GM12878 (cell line): Measurements from ENCODE around the gene ZFP36. TPM values are rescaled to one million over a fixed set of nuclear protein-coding genes. Genes with fewer than 3 reads are reported as not detected.

Experiments
- ATF2 ChIP-seq: IDR thresholded peaks from 2 replicates; pipeline ENCODE4 v1.6.1; 2012; ENCODE audit warnings: low read length, inconsistent platforms
- CEBPZ ChIP-seq: fragments of 150-350 bp; IDR thresholded peaks from 2 replicates; pipeline ENCODE4 v1.6.1; 2016; ENCODE audit warnings: low read depth, low read length
- EED ChIP-seq: sonication (generic); IDR thresholded peaks from 2 replicates; pipeline ENCODE4 v1.6.1; 2016; ENCODE audit warnings: antibody characterized with exemption, low read depth
- HDAC6 ChIP-seq: fragments of 200-600 bp; sonication (generic); IDR thresholded peaks from one replicate; pipeline ENCODE4 v1.8.0; 2017; ENCODE audit warnings: antibody characterized with exemption; ENCODE audit not compliant: unreplicated experiment
- IKZF1 ChIP-seq: fragments of 450-650 bp; conservative IDR thresholded peaks from 2 replicates; pipeline ENCODE4 v1.6.1; 2017; ENCODE audit warnings: antibody characterized with exemption, mild to moderate bottlenecking
- IKZF2 ChIP-seq, 2 experiments: fragments of 450-650 bp; IDR thresholded peaks; 2 replicates each; pipeline ENCODE4 v1.6.1; 2017; ENCODE audit warnings: mild to moderate bottlenecking in 2 of 2, moderate library complexity in 2 of 2
- JUNB ChIP-seq: IDR thresholded peaks from 2 replicates; pipeline ENCODE4 v1.6.1; 2016; ENCODE audit warnings: antibody characterized with exemption, mild to moderate bottlenecking
- JUND ChIP-seq: IDR thresholded peaks from 2 replicates; pipeline ENCODE4 v1.6.1; 2012; ENCODE audit warnings: low read depth, mild to moderate bottlenecking, low read length, improper control_type of control experiment, moderate library complexity
- NFXL1 ChIP-seq: fragments of 450-650 bp; IDR thresholded peaks from 2 replicates; pipeline ENCODE4 v1.6.1; 2017; ENCODE audit warnings: antibody characterized with exemption, mild to moderate bottlenecking, borderline replicate concordance
- PBX3 ChIP-seq: IDR thresholded peaks from 2 replicates; pipeline ENCODE4 v1.6.1; 2011; ENCODE audit warnings: mild to moderate bottlenecking, low read depth, low read length, moderate library complexity; ENCODE audit not compliant: insufficient replicate concordance
- POLR2A ChIP-seq: IDR thresholded peaks from 2 replicates; pipeline ENCODE4 v1.6.1; 2011; ENCODE audit warnings: low read depth, mild to moderate bottlenecking, low read length
- ZBED1 ChIP-seq: IDR thresholded peaks from 2 replicates; pipeline ENCODE4 v1.6.1; 2016; ENCODE audit warnings: borderline replicate concordance
- ZSCAN29 ChIP-seq: fragments of 450-650 bp; IDR thresholded peaks from 2 replicates; pipeline ENCODE4 v1.6.1; 2017; ENCODE audit warnings: mild to moderate bottlenecking, moderate library complexity
- polyA plus RNA-seq, 11 experiments: library from polyadenylated mRNA; depleted of rRNA in 4 of 11; unstranded in 6 of 11; stranded (reverse) in 5 of 11; fragments of >200 nt; fragmentation: Nextera tagmentation in 4 of 11; fragmentation: Illumina TruSeq in 1 of 11; extraction: Ambion mirVana in 4 of 11; extraction: Trizol in 1 of 11; gene quantifications; 1 replicate in 1 of 11; 2 replicates in 10 of 11; pipeline versions ENCODE4 v1.2.1 to v1.2.3, GENCODE V29; 2011 to 2016; ENCODE audit warnings: inconsistent platforms in 2 of 11, missing spikeins in 2 of 11, low read depth in 1 of 11
- total RNA-seq, 4 experiments: library from RNA; depleted of rRNA in 3 of 4; stranded (reverse); fragments of >200 nt in 3 of 4; fragmentation: Illumina TruSeq in 1 of 4; extraction: Trizol in 1 of 4; gene quantifications; 2 replicates each; pipeline versions ENCODE4 v1.2.1 to v1.2.3, GENCODE V29; 2013 to 2021
- TF ChIP-seq, protein P1 (sequence below): fragments of 450-650 bp; IDR thresholded peaks from 2 replicates; pipeline ENCODE4 v1.6.1; 2017; ENCODE audit warnings: low read depth, mild to moderate bottlenecking, moderate library complexity
- TF ChIP-seq, protein P2 (sequence below): fragments of 450-650 bp; IDR thresholded peaks from 2 replicates; pipeline ENCODE4 v1.6.1; 2014; ENCODE audit warnings: mild to moderate bottlenecking
- TF ChIP-seq, protein P3 (sequence below): IDR thresholded peaks from 2 replicates; pipeline ENCODE4 v1.6.1; 2012; ENCODE audit warnings: mild to moderate bottlenecking, low read depth, low read length

ZFP36 gene
- total and polyA plus RNA-seq, 10 of the 15 experiments (the other 5 are each of a cell fraction or from before 2014, with no cell fraction given) = 5.3 to 55.0 (median 18.1) TPM

- TF ChIP-seq ATF2 (no peak), CEBPZ (no peak), HDAC6 (no peak), IKZF2 (IDR thresholded peaks at IDR 0.05) (peak; percentile 94 to 95), JUNB (peak; percentile 29; the same call in 1 of the 2 replicates), ZBED1 (peak; percentile 78), NFXL1 (no peak), JUND (peak; percentile 68; the same call in 1 of the 2 replicates), POLR2A (peak; percentile 64), EED (peak; percentile 69; the same call in 1 of the 2 replicates), PBX3 (peak; percentile 24), IKZF1 (peak; percentile 98), ZSCAN29 (no peak)
- TF ChIP-seq, protein P1, sequence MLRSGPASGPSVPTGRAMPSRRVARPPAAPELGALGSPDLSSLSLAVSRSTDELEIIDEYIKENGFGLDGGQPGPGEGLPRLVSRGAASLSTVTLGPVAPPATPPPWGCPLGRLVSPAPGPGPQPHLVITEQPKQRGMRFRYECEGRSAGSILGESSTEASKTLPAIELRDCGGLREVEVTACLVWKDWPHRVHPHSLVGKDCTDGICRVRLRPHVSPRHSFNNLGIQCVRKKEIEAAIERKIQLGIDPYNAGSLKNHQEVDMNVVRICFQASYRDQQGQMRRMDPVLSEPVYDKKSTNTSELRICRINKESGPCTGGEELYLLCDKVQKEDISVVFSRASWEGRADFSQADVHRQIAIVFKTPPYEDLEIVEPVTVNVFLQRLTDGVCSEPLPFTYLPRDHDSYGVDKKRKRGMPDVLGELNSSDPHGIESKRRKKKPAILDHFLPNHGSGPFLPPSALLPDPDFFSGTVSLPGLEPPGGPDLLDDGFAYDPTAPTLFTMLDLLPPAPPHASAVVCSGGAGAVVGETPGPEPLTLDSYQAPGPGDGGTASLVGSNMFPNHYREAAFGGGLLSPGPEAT = peak; percentile 92
- TF ChIP-seq, protein P2, sequence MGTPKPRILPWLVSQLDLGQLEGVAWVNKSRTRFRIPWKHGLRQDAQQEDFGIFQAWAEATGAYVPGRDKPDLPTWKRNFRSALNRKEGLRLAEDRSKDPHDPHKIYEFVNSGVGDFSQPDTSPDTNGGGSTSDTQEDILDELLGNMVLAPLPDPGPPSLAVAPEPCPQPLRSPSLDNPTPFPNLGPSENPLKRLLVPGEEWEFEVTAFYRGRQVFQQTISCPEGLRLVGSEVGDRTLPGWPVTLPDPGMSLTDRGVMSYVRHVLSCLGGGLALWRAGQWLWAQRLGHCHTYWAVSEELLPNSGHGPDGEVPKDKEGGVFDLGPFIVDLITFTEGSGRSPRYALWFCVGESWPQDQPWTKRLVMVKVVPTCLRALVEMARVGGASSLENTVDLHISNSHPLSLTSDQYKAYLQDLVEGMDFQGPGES = no peak
- TF ChIP-seq, protein P3, sequence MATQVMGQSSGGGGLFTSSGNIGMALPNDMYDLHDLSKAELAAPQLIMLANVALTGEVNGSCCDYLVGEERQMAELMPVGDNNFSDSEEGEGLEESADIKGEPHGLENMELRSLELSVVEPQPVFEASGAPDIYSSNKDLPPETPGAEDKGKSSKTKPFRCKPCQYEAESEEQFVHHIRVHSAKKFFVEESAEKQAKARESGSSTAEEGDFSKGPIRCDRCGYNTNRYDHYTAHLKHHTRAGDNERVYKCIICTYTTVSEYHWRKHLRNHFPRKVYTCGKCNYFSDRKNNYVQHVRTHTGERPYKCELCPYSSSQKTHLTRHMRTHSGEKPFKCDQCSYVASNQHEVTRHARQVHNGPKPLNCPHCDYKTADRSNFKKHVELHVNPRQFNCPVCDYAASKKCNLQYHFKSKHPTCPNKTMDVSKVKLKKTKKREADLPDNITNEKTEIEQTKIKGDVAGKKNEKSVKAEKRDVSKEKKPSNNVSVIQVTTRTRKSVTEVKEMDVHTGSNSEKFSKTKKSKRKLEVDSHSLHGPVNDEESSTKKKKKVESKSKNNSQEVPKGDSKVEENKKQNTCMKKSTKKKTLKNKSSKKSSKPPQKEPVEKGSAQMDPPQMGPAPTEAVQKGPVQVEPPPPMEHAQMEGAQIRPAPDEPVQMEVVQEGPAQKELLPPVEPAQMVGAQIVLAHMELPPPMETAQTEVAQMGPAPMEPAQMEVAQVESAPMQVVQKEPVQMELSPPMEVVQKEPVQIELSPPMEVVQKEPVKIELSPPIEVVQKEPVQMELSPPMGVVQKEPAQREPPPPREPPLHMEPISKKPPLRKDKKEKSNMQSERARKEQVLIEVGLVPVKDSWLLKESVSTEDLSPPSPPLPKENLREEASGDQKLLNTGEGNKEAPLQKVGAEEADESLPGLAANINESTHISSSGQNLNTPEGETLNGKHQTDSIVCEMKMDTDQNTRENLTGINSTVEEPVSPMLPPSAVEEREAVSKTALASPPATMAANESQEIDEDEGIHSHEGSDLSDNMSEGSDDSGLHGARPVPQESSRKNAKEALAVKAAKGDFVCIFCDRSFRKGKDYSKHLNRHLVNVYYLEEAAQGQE = no peak
Observed at GRCh38 chr19:39403331-39404312, 3.0 kb upstream of the ZFP36 start (continued).
